ENCODE measurements around the gene AGAP2.

- TF ChIP-seq, protein P1, sequence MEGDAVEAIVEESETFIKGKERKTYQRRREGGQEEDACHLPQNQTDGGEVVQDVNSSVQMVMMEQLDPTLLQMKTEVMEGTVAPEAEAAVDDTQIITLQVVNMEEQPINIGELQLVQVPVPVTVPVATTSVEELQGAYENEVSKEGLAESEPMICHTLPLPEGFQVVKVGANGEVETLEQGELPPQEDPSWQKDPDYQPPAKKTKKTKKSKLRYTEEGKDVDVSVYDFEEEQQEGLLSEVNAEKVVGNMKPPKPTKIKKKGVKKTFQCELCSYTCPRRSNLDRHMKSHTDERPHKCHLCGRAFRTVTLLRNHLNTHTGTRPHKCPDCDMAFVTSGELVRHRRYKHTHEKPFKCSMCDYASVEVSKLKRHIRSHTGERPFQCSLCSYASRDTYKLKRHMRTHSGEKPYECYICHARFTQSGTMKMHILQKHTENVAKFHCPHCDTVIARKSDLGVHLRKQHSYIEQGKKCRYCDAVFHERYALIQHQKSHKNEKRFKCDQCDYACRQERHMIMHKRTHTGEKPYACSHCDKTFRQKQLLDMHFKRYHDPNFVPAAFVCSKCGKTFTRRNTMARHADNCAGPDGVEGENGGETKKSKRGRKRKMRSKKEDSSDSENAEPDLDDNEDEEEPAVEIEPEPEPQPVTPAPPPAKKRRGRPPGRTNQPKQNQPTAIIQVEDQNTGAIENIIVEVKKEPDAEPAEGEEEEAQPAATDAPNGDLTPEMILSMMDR (IDR thresholded peaks at IDR 0.05) = no peak
- TF ChIP-seq POLR2A (IDR thresholded peaks at IDR 0.05) = no peak
Observed at GRCh38 chr12:57692500-57692899, 46.0 kb downstream of the AGAP2 start.
